Measurements from ENCODE around the gene ACTG1.

ACTG1 gene

GRCh38 chr17:81502471-81503017 is 10.1 kb downstream of the ACTG1 start:
- Histone ChIP-seq H3K79me2 (ENCODE audit: insufficient read depth, low read depth) (no peaks in the 10 kb centered on the region), H3K4me1 (ENCODE audit: low read depth, poor library complexity, severe bottlenecking) (no peaks in the 10 kb centered on the region), H3K27me3 (ENCODE audit: insufficient read depth, low read depth) (peaks cover 77% of the 10 kb centered on the region), H3K4me2 (no peak overlapping the region), H4K20me1 (ENCODE audit: insufficient read depth) (no peaks in the 10 kb centered on the region), H2AFZ (ENCODE audit: low read depth) (no peak overlapping the region), H3K36me3 (ENCODE audit: insufficient read depth) (no peaks in the 10 kb centered on the region), H3K4me3 (IDR thresholded peaks at IDR 0.05; ENCODE audit: insufficient read depth, low read depth, low read length) (no peak overlapping the region), H3K9ac (no peak overlapping the region), H3K27ac (no peak overlapping the region)
- TF ChIP-seq CTCF (conservative IDR thresholded peaks at IDR 0.05; ENCODE audit: low read depth, low read length) = no peak

- H3K36me3 ChIP-seq (ENCODE audit: insufficient read depth) = no peaks in the 10 kb centered on the region
- H3K4me3 ChIP-seq (IDR thresholded peaks at IDR 0.05; ENCODE audit: insufficient read depth, low read depth, low read length) = no peak overlapping the region
- H3K9ac ChIP-seq = no peak overlapping the region
- no peak for TF ChIP-seq CTCF (conservative IDR thresholded peaks at IDR 0.05; ENCODE audit: low read depth, low read length)
- H3K27ac ChIP-seq = no peak overlapping the region
- no peaks in the 10 kb centered on the region for H4K20me1 ChIP-seq (ENCODE audit: insufficient read depth)
- H3K4me2 ChIP-seq = no peak overlapping the region
- peaks cover 87% of the 10 kb centered on the region for H3K27me3 ChIP-seq (ENCODE audit: insufficient read depth, low read depth)
- no peaks in the 10 kb centered on the region for H3K4me1 ChIP-seq (ENCODE audit: low read depth, poor library complexity, severe bottlenecking)
- no peak overlapping the region for H2AFZ ChIP-seq (ENCODE audit: low read depth)
- no peaks in the 10 kb centered on the region for H3K79me2 ChIP-seq (ENCODE audit: insufficient read depth, low read depth)
These were observed 12.6 kb downstream of the ACTG1 start for GRCh38 chr17:81500047-81500446.

- no peak overlapping the region for H2AFZ ChIP-seq (ENCODE audit: low read depth)
These were observed 13.0 kb downstream of the ACTG1 start for GRCh38 chr17:81499601-81499970.

GRCh38 chr17:81498953-81499600 is 13.5 kb downstream of the ACTG1 start:
- Histone ChIP-seq H3K4me2 (no peak overlapping the region), H3K4me3 (IDR thresholded peaks at IDR 0.05; ENCODE audit: insufficient read depth, low read depth, low read length) (no peak overlapping the region), H3K36me3 (ENCODE audit: insufficient read depth) (no peaks in the 10 kb centered on the region), H4K20me1 (ENCODE audit: insufficient read depth) (no peaks in the 10 kb centered on the region), H3K4me1 (ENCODE audit: low read depth, poor library complexity, severe bottlenecking) (no peaks in the 10 kb centered on the region), H3K79me2 (ENCODE audit: insufficient read depth, low read depth) (no peaks in the 10 kb centered on the region), H3K9ac (no peak overlapping the region), H3K27ac (no peak overlapping the region), H2AFZ (ENCODE audit: low read depth) (no peak overlapping the region), H3K27me3 (ENCODE audit: insufficient read depth, low read depth) (peaks cover 88% of the 10 kb centered on the region)
- no peak for TF ChIP-seq CTCF (conservative IDR thresholded peaks at IDR 0.05; ENCODE audit: low read depth, low read length)

More at GRCh38 chr17:81499601-81499970, 13.0 kb downstream of the ACTG1 start:
- no peaks in the 10 kb centered on the region for H4K20me1 ChIP-seq (ENCODE audit: insufficient read depth)
- H3K4me2 ChIP-seq = no peak overlapping the region
- no peaks in the 10 kb centered on the region for H3K4me1 ChIP-seq (ENCODE audit: low read depth, poor library complexity, severe bottlenecking)
- no peak overlapping the region for H3K27ac ChIP-seq
- H3K79me2 ChIP-seq (ENCODE audit: insufficient read depth, low read depth) = no peaks in the 10 kb centered on the region
- H3K36me3 ChIP-seq (ENCODE audit: insufficient read depth) = no peaks in the 10 kb centered on the region
- no peak overlapping the region for H3K4me3 ChIP-seq (IDR thresholded peaks at IDR 0.05; ENCODE audit: insufficient read depth, low read depth, low read length)
- no peak overlapping the region for H3K9ac ChIP-seq
- H3K27me3 ChIP-seq (ENCODE audit: insufficient read depth, low read depth) = peaks cover 87% of the 10 kb centered on the region
- no peak for TF ChIP-seq CTCF (conservative IDR thresholded peaks at IDR 0.05; ENCODE audit: low read depth, low read length)

Data from KMS-11 (cell line).